Keratinocyte (primary cell): ENCODE results near the gene TAOK2.

Experiments
- CTCF ChIP-seq, 3 experiments: IDR thresholded peaks in 1 of 3; conservative IDR thresholded peaks in 1 of 3; optimal IDR thresholded peaks in 1 of 3; 2 replicates in 2 of 3; 3 replicates in 1 of 3; pipeline versions ENCODE3 to v1.5.1; 2011; ENCODE audit warnings: low read length in 3 of 3, mild to moderate bottlenecking in 3 of 3, moderate library complexity in 2 of 3, control low read depth in 1 of 3, inconsistent platforms in 1 of 3; ENCODE audit not compliant: insufficient read depth in 2 of 3; ENCODE audit errors: extremely low read depth in 1 of 3
- EZH2 ChIP-seq: IDR thresholded peaks from one replicate; pipeline ENCODE4 v1.6.1; 2012; ENCODE audit warnings: inconsistent platforms, mild to moderate bottlenecking, low read length, moderate library complexity

- no peak for TF ChIP-seq EZH2
- peak in 1 of 3 experiments; percentile 5 for TF ChIP-seq CTCF (optimal IDR thresholded peaks at IDR 0.05 in 1 of 3, IDR thresholded peaks at IDR 0.05 in 1 of 3, conservative IDR thresholded peaks at IDR 0.05 in 1 of 3; ENCODE audit: extremely low read depth in 1 of 3, insufficient read depth in 2 of 3, low read length in 3 of 3)
These were observed 22.5 kb downstream of the TAOK2 start, which contains the start of gene INO80E for GRCh38 chr16:29995911-29996765.
